ENCODE measurements around the gene TMCC2.

- no peak for TF ChIP-seq CTCF (IDR thresholded peaks at IDR 0.05)
- TF ChIP-seq POLR2A (IDR thresholded peaks at IDR 0.05), result no peak
These were observed 5.2 kb downstream of the TMCC2 start for GRCh38 chr1:205232945-205233397.

All from Peyer's patch (tissue), 4 donors.